Ectodermal cell (in vitro differentiated cells): ENCODE results near the gene COL1A1.

Experiments used
- H3K27ac ChIP-seq: 2 replicates; pipeline ENCODE4 v1.7.0; 2013; ENCODE audit warnings: mild to moderate bottlenecking, low read depth, low read length; ENCODE audit not compliant: insufficient read depth, poor library complexity, severe bottlenecking
- H3K27me3 ChIP-seq: 2 replicates; pipeline ENCODE4 v1.7.0; 2013; ENCODE audit warnings: mild to moderate bottlenecking, low read length; ENCODE audit not compliant: insufficient read depth, control insufficient read depth, poor library complexity, severe bottlenecking
- H3K36me3 ChIP-seq: one replicate; pipeline ENCODE4 v1.7.0; 2013; ENCODE audit warnings: low read length; ENCODE audit not compliant: control insufficient read depth, insufficient read depth
- H3K4me1 ChIP-seq: one replicate; pipeline ENCODE4 v1.7.0; 2013; ENCODE audit warnings: low read length; ENCODE audit not compliant: control insufficient read depth, insufficient read depth
- H3K4me3 ChIP-seq: 2 replicates; pipeline ENCODE4 v1.7.0; 2013; ENCODE audit warnings: low read depth, low read length, control low read depth; ENCODE audit not compliant: insufficient read depth
- H3K9me3 ChIP-seq: 2 replicates; pipeline ENCODE4 v1.7.0; 2013; ENCODE audit warnings: mild to moderate bottlenecking, low read length, moderate library complexity; ENCODE audit not compliant: control insufficient read depth
- WGBS, 2 experiments: methylation state at CpG; one replicate each; pipeline ENCODE4 v1.1.7; 2013; ENCODE audit warnings: missing lambda C conversion rate in 2 of 2; 5-methylcytosine and 5-hydroxymethylcytosine counted together

Gene COL1A1

GRCh38 chr17:50151937-50152547 is 49.4 kb downstream of the COL1A1 start:
- no peaks in the 10 kb centered on the region for H3K36me3 ChIP-seq
- H3K9me3 ChIP-seq, result no peaks in the 10 kb centered on the region
- peaks cover 24% of the 10 kb centered on the region for H3K4me1 ChIP-seq
- 3 to 4% methylated on average over 12 of the region's 12 CpGs for WGBS, 2 experiments
- H3K27me3 ChIP-seq, result peaks cover 16% of the 10 kb centered on the region
- peak overlapping the region; percentile 5 for H3K27ac ChIP-seq
- peak overlapping the region; percentile 17 for H3K4me3 ChIP-seq

DNA sequence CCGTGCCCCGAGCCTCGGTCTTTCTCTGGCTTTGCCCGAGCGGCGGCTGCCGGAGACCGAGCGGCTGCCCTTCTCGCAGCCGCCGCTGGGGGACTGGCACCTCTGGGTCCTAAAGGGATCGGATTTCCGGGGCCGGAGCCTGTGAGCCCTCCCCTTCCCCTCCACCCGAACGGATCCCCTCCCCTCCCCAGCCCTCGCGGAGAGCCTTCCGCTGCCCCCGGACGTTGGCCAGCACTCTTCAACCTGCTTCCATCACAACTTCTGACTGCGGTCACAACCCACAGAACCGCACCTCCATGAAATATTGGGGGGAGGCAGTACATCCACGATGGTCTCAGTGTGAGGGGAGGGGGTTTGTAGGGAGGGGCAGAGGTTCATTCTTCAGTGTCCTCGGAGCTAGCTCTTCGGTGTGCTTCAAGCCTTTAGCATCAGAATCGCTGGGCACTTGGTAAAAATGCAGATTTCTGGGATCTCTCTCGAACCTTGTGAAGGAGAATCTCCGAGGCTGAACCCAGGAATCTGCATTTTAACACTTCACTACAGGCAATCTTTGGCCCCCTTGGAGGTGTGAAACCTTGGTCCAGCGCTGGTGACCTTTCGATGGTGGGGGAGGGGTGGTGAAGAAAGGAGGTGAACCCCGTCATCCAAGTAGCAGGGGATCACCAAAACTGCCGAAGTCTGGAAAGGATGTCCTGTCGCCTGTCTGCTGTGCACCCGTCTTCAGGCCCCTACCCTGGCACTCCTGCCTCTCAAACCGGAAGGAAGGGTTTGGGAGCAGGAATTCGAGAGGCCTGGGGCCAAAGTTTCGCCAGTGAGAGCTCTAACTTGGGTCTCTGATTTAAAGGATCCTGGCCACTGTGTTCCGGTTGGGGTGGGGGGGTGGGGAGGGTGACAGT is 50.1 kb downstream of the COL1A1 start:
- WGBS, 2 experiments, result 1 to 2% methylated on average over 39 to 40 of the region's 40 CpGs
- H3K36me3 ChIP-seq, result no peaks in the 10 kb centered on the region
- H3K27ac ChIP-seq, result peak overlapping the region; percentile 52
- peaks cover 32% of the 10 kb centered on the region for H3K4me1 ChIP-seq
- H3K4me3 ChIP-seq, result peak overlapping the region; percentile 70
- H3K9me3 ChIP-seq, result no peaks in the 10 kb centered on the region
- peaks cover 16% of the 10 kb centered on the region for H3K27me3 ChIP-seq

- peak within 1 kb of the TSS; percentile 52 for H3K27ac ChIP-seq
- no peaks in the 10 kb centered on the region for H3K36me3 ChIP-seq
- peaks cover 16% of the 10 kb centered on the region for H3K27me3 ChIP-seq
- peak within 1 kb of the TSS; percentile 70 for H3K4me3 ChIP-seq
- no peaks in the 10 kb centered on the region for H3K9me3 ChIP-seq
- H3K4me1 ChIP-seq, result peaks cover 38% of the 10 kb centered on the region
- WGBS, 2 experiments, result 0% methylated on average over 69 of the region's 69 CpGs
These were observed 50.9 kb downstream of the COL1A1 start, which contains the start of gene PPP1R9B for GRCh38 chr17:50150354-50151040. Gene PPP1R9B (minus strand): TSS chr17:50150677. CDS start chr17:50150513, 164 bp downstream.

- Histone ChIP-seq H3K36me3 (peaks cover 4% of the 10 kb centered on the region), H3K27me3 (peaks cover 16% of the 10 kb centered on the region), H3K4me1 (peaks cover 38% of the 10 kb centered on the region), H3K4me3 (peak overlapping the region; percentile 70), H3K9me3 (no peaks in the 10 kb centered on the region), H3K27ac (no peak overlapping the region)
- WGBS, 2 experiments, result 0 to 1% methylated on average over 123 of the region's 123 CpGs
These were observed 51.7 kb downstream of the COL1A1 start for GRCh38 chr17:50149417-50150353.

DNA sequence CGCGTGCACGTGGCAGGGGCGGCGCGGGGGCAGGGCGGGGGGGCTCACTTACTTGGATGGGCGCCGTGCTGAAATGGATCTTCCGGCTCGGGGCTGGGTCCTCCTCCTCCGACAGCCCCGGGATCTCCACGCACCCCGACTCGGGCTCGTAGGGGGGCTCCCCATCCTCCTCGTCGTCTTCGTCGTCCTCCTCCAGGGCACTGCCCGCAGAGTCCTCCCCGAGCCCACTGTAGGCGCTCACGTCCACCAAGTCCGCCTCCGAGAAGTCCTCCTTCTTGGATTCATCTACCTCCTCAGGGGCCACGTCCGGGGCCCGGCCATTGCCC is 52.4 kb downstream of the COL1A1 start:
- no peaks in the 10 kb centered on the region for H3K9me3 ChIP-seq
- peaks cover 16% of the 10 kb centered on the region for H3K27me3 ChIP-seq
- peaks cover 38% of the 10 kb centered on the region for H3K4me1 ChIP-seq
- H3K4me3 ChIP-seq, result peak overlapping the region; percentile 70
- no peak overlapping the region for H3K27ac ChIP-seq
- WGBS, 2 experiments, result 1% methylated on average over 30 of the region's 30 CpGs
- H3K36me3 ChIP-seq, result peaks cover 8% of the 10 kb centered on the region

DNA sequence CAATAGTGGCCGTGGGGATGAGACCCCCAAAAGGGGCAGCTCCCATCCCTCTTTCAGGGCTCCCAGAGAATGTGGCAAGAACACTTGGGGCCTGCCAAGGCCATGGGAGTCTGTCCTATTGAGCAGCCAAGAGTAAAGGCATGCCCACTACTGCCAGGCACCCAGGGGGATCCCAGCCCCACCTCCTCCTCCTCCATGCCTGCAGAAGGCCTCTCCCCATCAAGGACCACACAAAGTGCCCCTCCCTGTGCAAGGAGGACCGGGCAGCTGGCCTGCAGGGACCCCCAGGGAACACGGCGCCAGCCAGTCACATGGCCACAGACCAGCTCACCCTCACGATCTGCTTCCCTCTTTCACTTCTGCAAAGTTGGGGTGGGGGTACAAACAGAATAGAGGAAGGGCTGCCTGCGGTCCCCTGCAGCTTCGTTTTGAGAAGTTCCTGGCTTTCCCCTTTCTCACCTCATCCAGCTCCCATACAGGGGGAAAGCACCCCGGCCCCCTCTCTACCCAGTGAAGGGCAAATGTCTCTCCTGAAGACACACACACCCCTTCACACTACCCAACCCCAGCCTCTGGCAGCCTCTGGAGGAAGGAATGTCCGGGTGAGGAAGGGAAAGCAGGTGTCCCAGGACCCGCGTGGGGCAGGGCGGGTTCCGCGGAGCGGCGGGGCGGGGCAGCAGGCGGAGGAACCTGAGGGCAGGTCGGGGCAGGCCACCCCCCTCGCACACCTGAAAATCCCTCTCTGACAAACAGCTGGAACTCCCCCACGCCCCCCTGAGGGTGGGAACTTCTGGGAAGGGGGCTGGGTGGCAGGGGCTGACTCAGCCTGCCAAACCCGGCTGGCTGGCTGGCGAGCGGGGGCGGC is 53.0 kb downstream of the COL1A1 start:
- 3 to 5% methylated on average over 25 of the region's 25 CpGs for WGBS, 2 experiments
- Histone ChIP-seq H3K36me3 (peaks cover 14% of the 10 kb centered on the region), H3K4me3 (peak overlapping the region; percentile 70), H3K27ac (no peak overlapping the region), H3K9me3 (no peaks in the 10 kb centered on the region), H3K27me3 (peaks cover 16% of the 10 kb centered on the region), H3K4me1 (peaks cover 38% of the 10 kb centered on the region)

DNA sequence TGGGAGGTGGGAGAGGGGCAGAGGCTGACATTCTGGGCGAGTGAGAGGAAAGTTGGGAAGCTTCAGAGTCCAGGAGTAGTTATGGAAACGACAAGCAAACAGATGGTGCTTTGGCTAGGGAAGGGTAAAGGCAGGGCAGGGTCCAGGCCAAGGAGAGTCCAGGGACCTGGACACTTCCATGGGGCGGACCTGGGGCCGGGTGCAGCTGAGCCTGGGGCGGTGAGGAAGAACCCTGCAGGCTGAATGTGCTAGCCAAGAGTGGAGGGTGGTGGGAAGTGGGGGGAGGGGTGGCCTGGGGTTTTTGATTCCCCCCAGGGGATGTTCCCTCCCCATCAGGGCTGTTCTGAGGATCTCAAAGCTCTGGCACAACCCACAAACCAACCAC is 53.6 kb downstream of the COL1A1 start:
- Histone ChIP-seq H3K4me1 (peaks cover 35% of the 10 kb centered on the region), H3K27ac (no peak overlapping the region), H3K36me3 (peaks cover 15% of the 10 kb centered on the region), H3K9me3 (no peaks in the 10 kb centered on the region), H3K27me3 (peaks cover 16% of the 10 kb centered on the region), H3K4me3 (peak overlapping the region; percentile 70)
- 32 to 36% methylated on average over 5 of the region's 5 CpGs for WGBS, 2 experiments

DNA sequence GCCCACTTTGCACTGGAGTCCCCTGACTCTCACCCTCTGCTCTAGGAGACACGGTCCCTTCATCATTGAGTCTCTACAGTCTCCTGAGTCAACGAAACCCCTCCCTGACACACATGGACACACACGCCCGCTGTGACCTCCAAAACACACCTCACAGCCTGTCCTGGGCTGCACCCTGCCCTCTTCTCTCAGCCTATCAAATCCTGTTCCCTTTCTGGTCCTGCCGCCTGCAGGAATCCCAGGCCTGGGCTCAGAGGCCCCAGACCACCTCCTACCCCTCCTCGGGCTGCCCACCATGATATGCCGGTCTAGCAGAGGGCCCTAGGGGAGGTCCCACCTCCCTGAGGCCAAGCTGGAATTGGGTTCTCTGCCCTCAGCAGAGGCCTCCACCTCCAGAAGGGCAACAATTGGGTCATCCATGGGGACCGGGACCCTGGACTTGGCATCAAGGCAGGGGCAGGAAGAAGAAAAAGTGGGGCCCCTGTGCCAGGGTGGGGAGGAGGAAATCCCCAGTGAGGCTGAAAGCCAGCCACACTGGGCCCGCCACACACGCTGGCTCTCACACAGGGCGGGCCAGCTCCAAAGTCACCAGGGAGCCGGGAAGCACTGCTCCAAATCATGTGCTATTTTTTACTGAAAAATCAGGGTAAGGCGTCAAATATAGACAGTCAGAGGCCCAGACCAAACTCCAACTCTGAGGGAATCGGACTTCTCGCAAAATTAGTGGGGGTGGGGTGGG is 54.3 kb downstream of the COL1A1 start:
- Histone ChIP-seq H3K4me1 (peaks cover 28% of the 10 kb centered on the region), H3K27ac (no peak overlapping the region), H3K27me3 (peaks cover 16% of the 10 kb centered on the region), H3K4me3 (peak overlapping the region; percentile 10), H3K9me3 (no peaks in the 10 kb centered on the region), H3K36me3 (peaks cover 21% of the 10 kb centered on the region)
- 79 to 80% methylated on average over 13 to 14 of the region's 15 CpGs for WGBS, 2 experiments
